Hepatocyte (in vitro differentiated cells): ENCODE results near the gene POLR1D. TPM values are rescaled to one million over a fixed set of nuclear protein-coding genes. Genes with fewer than 3 reads are reported as not detected.

ENCODE experiments used
- DNase-seq: peaks from one replicate; pipeline ENCODE4 v3.0.0-alpha.2; 2016; ENCODE audit warnings: low spot score
- H2AFZ ChIP-seq: fragments of 200-600 bp; sonication (generic); 2 replicates; pipeline ENCODE4 v1.6.0; 2016; ENCODE audit warnings: antibody characterized with exemption, mild to moderate bottlenecking
- H3K27ac ChIP-seq: fragments of 200-600 bp; sonication (generic); 2 replicates; pipeline ENCODE4 v1.5.1; 2016; ENCODE audit warnings: mild to moderate bottlenecking
- H3K27me3 ChIP-seq: fragments of 200-600 bp; sonication (generic); 2 replicates; pipeline ENCODE4 v1.6.1; 2016
- H3K36me3 ChIP-seq: fragments of 200-600 bp; sonication (generic); replicated peaks from 2 replicates; pipeline ENCODE4 v1.5.1; 2016; ENCODE audit warnings: low read depth; ENCODE audit not compliant: insufficient read depth
- H3K4me1 ChIP-seq: fragments of 200-600 bp; sonication (generic); 2 replicates; pipeline ENCODE4 v1.5.1; 2016; ENCODE audit warnings: mild to moderate bottlenecking, moderate library complexity; ENCODE audit not compliant: insufficient read depth
- H3K4me2 ChIP-seq: fragments of 200-600 bp; sonication (generic); 2 replicates; pipeline ENCODE4 v1.6.0; 2016
- H3K4me3 ChIP-seq: fragments of 200-600 bp; sonication (generic); 2 replicates; pipeline ENCODE4 v1.5.1; 2016; ENCODE audit warnings: mild to moderate bottlenecking
- H3K79me2 ChIP-seq: fragments of 200-600 bp; sonication (generic); 2 replicates; pipeline ENCODE4 v1.6.0; 2017; ENCODE audit warnings: mild to moderate bottlenecking
- H3K9me2 ChIP-seq: fragments of 200-600 bp; sonication (generic); replicated peaks from 2 replicates; pipeline ENCODE4 v1.6.0; 2017; ENCODE audit warnings: mild to moderate bottlenecking; ENCODE audit not compliant: insufficient read depth
- H3K9me3 ChIP-seq: fragments of 200-600 bp; sonication (generic); 2 replicates; pipeline ENCODE4 v1.5.1; 2016; ENCODE audit warnings: low read depth, mild to moderate bottlenecking
- H4K20me1 ChIP-seq: fragments of 200-600 bp; sonication (generic); 2 replicates; pipeline ENCODE4 v1.6.0; 2016; ENCODE audit warnings: mild to moderate bottlenecking; ENCODE audit not compliant: insufficient read depth, poor library complexity, severe bottlenecking
- CTCF ChIP-seq: fragments of 200-600 bp; sonication (generic); IDR thresholded peaks from 2 replicates; pipeline ENCODE4 v1.5.1; 2016; ENCODE audit warnings: antibody characterized with exemption, mild to moderate bottlenecking; ENCODE audit not compliant: poor library complexity
- EZH2 ChIP-seq: fragments of 200-600 bp; sonication (generic); IDR thresholded peaks from 2 replicates; pipeline ENCODE4 v1.6.1; 2016; ENCODE audit warnings: antibody characterized with exemption, mild to moderate bottlenecking, borderline replicate concordance
- EZH2phosphoT487 ChIP-seq: fragments of 200-600 bp; sonication (generic); IDR thresholded peaks from one replicate; pipeline ENCODE4 v1.6.1; 2018; ENCODE audit warnings: antibody characterized with exemption, mild to moderate bottlenecking, low read depth, moderate library complexity; ENCODE audit not compliant: unreplicated experiment, severe bottlenecking
- WGBS: methylation state at CpG from one replicate; pipeline ENCODE4 v1.1.6; 2016; ENCODE audit warnings: low lambda C conversion rate; ENCODE audit errors: missing lambda C conversion rate; 5-methylcytosine and 5-hydroxymethylcytosine counted together
- polyA plus RNA-seq: library from polyadenylated mRNA; unstranded; fragments of >200 nt; fragmentation: Nextera tagmentation; extraction: Ambion mirVana; gene quantifications from 2 replicates; pipeline ENCODE4 v1.2.1, GENCODE V29; 2016
- total RNA-seq: library from RNA; depleted of rRNA; stranded (reverse); fragments of >200 nt; gene quantifications from 2 replicates; pipeline ENCODE4 v1.2.3, GENCODE V29; 2014

Gene POLR1D
- 102 and 106 TPM in 2 replicates for total RNA-seq
- polyA plus RNA-seq: 98.4 and 116 TPM in 2 replicates

- Histone ChIP-seq H3K4me3 (peak within 1 kb of the TSS; percentile 90), H3K9me3 (no peaks in the 10 kb centered on the region), H3K27me3 (no peaks in the 10 kb centered on the region), H3K79me2 (peaks cover 82% of the 10 kb centered on the region), H3K4me1 (peaks cover 46% of the 10 kb centered on the region), H3K9me2 (no peaks in the 10 kb centered on the region), H3K27ac (peak within 1 kb of the TSS; percentile 97), H2AFZ (peak within 1 kb of the TSS; percentile 83), H3K36me3 (no peaks in the 10 kb centered on the region), H3K4me2 (peak within 1 kb of the TSS; percentile 87), H4K20me1 (peaks cover 44% of the 10 kb centered on the region)
- WGBS: under 1% methylated on average over 53 of the region's 71 CpGs
- peak; percentile 96 for DNase-seq
- TF ChIP-seq EZH2 (no peak), EZH2phosphoT487 (no peak), CTCF (no peak)
Measured at GRCh38 chr13:27621366-27622101, at the start of gene POLR1D. TSS of gene POLR1D (plus strand) at chr13:27621892. CDS start at chr13:27621984, 92 bp downstream.

- Histone ChIP-seq H3K79me2 (peaks cover 38% of the 10 kb centered on the region), H3K36me3 (no peaks in the 10 kb centered on the region), H3K9me2 (no peaks in the 10 kb centered on the region), H2AFZ (no peak overlapping the region), H3K4me1 (no peaks in the 10 kb centered on the region), H3K27ac (no peak overlapping the region), H3K4me2 (no peak overlapping the region), H3K9me3 (no peaks in the 10 kb centered on the region), H3K4me3 (no peak overlapping the region), H3K27me3 (no peaks in the 10 kb centered on the region), H4K20me1 (no peaks in the 10 kb centered on the region)
- no peak for TF ChIP-seq EZH2
- no peak for TF ChIP-seq EZH2phosphoT487
- TF ChIP-seq CTCF: no peak
- DNase-seq: no peak
Measured at GRCh38 chr13:27572234-27572901, 49.3 kb upstream of the POLR1D start.

GRCh38 chr13:27573265-27573664 is 48.4 kb upstream of the POLR1D start:
- no peaks in the 10 kb centered on the region for H3K27me3 ChIP-seq
- H3K79me2 ChIP-seq: peaks cover 40% of the 10 kb centered on the region
- no peaks in the 10 kb centered on the region for H3K4me1 ChIP-seq
- H3K4me2 ChIP-seq: no peak overlapping the region
- no peak overlapping the region for H3K4me3 ChIP-seq
- no peaks in the 10 kb centered on the region for H3K36me3 ChIP-seq
- peak overlapping the region; percentile 27 for H3K27ac ChIP-seq
- peak; percentile 11 for DNase-seq
- H4K20me1 ChIP-seq: no peaks in the 10 kb centered on the region
- TF ChIP-seq EZH2phosphoT487: no peak
- no peak for TF ChIP-seq EZH2
- no peak for TF ChIP-seq CTCF
- H2AFZ ChIP-seq: no peak overlapping the region
- 58% methylated on average over 2 of the region's 2 CpGs for WGBS
- no peaks in the 10 kb centered on the region for H3K9me3 ChIP-seq
- no peaks in the 10 kb centered on the region for H3K9me2 ChIP-seq
